Heart left ventricle (tissue), 16 donors: ENCODE data around the gene UFL1. TPM values are rescaled to one million over a fixed set of nuclear protein-coding genes. Genes with fewer than 3 reads are reported as not detected.
"Not testable (repeated sequence)": the region's sequence is repeated elsewhere in the genome, so short reads cannot be mapped to it uniquely, and the experiment has no call there.

Experiments used
- ATAC-seq, 4 donors: fragments of 200-7000 bp; cut with Tn5 transposase; one replicate each; pipeline ENCODE4 v1.9.1; 2020 to 2022; ENCODE audit warnings: moderate library complexity in 4 of 4, mild to moderate bottlenecking in 3 of 4, moderate number of reproducible peaks in 1 of 4
- DNase-seq, 5 donors: peaks; one replicate each; pipeline ENCODE4 v3.0.0-alpha.2; 2020
- H3K27ac ChIP-seq, 12 donors: fragments of 200-600 bp; sonication (generic) in 4 of 12; one replicate each; pipeline versions ENCODE4 v1.5.0 to v1.8.0; 2016 to 2022; ENCODE audit warnings: mild to moderate bottlenecking in 2 of 12
- H3K27me3 ChIP-seq, 9 donors: fragments of 200-600 bp; sonication (generic) in 2 of 9; one replicate each; pipeline versions ENCODE4 v1.5.1 to v1.8.0; 2016 to 2022; ENCODE audit warnings: mild to moderate bottlenecking in 3 of 9
- H3K36me3 ChIP-seq, 9 donors: fragments of 200-600 bp; sonication (generic) in 2 of 9; one replicate each; pipeline versions ENCODE4 v1.5.0 to v1.8.0; 2018 to 2022; ENCODE audit warnings: mild to moderate bottlenecking in 2 of 9
- H3K4me1 ChIP-seq, 12 donors: fragments of 200-600 bp; sonication (generic) in 4 of 12; one replicate each; pipeline versions ENCODE4 v1.5.0 to v1.8.0; 2016 to 2022; ENCODE audit warnings: mild to moderate bottlenecking in 3 of 12
- H3K4me3 ChIP-seq, 12 donors: fragments of 200-600 bp; sonication (generic) in 4 of 12; one replicate each; pipeline versions ENCODE4 v1.5.0 to v1.8.0; 2017 to 2022; ENCODE audit warnings: mild to moderate bottlenecking in 9 of 12, moderate library complexity in 4 of 12
- H3K9me3 ChIP-seq, 12 donors: fragments of 200-600 bp; sonication (generic) in 4 of 12; one replicate each; pipeline versions ENCODE4 v1.5.0 to v1.8.0; 2016 to 2022; ENCODE audit warnings: mild to moderate bottlenecking in 1 of 12
- POLR2A ChIP-seq, 2 donors: fragments of 450-650 bp; IDR thresholded peaks; one replicate each; pipeline ENCODE4 v1.6.1; 2017; ENCODE audit warnings: antibody characterized with exemption in 2 of 2, mild to moderate bottlenecking in 2 of 2, moderate library complexity in 2 of 2
- WGBS, 4 donors: extraction: QIAGEN DNeasy Blood & Tissue Kit in 2 of 4; methylation state at CpG; one replicate each; pipeline versions ENCODE4 v1.1.5 to v1.1.7; 2013 to 2018; 5-methylcytosine and 5-hydroxymethylcytosine counted together
- intact Hi-C, 10 donors: fragments of 100-400 bp; cut with DNase I; formaldehyde crosslinking; loops; one replicate each; pipeline versions ENCODE4 v1.11.1 to v1.14.2; 2022
- polyA plus RNA-seq, 2 donors: library from polyadenylated mRNA; stranded (reverse); fragments of 200-250 nt; gene quantifications; one replicate each; pipeline ENCODE4 v1.2.3, GENCODE V29; 2013
- total RNA-seq, 9 donors: library from RNA; depleted of rRNA in 2 of 9; stranded (reverse); fragments of >200 nt in 2 of 9; fragmentation: NEBNext Ultra II Directional in 3 of 9; extraction: Animal tissue kit (Norgen Biotek cat#: 25700) in 3 of 9; gene quantifications; one replicate each; pipeline versions ENCODE4 v1.1.0 to v1.2.4, GENCODE V29; 2016 to 2023
- TF ChIP-seq, protein P1 (sequence below), 12 donors: fragments of 200-600 bp; sonication (generic) in 4 of 12; IDR thresholded peaks; one replicate each; pipeline versions ENCODE4 v1.5.0 to v1.8.0; 2018 to 2022; ENCODE audit warnings: antibody characterized with exemption in 12 of 12, mild to moderate bottlenecking in 5 of 12
- donor health status: ischemic (EF 13 %, LVEDD 7.1; RV severe dilation, severe dysfunction).
- donor health status: healthy with polysubstance abuse.
- donor health status: DM: no; HTN: yes; CAD: no.
- donor health status: DM: no; HTN: no; CAD: no.
- donor health status: ischemic (EF 25% LVEDD 6.9; RV normal size, moderate dysfunction).
- donor health status: ischemic (EF 25% LVEDD 5.7; RV mildly dilated, moderate dysfunction).
- donor health status: healthy.
- donor health status: DM: yes; HTN: yes; CAD: no.
- donor health status: ischemic (EF 35%, LVEDD 5.7; RV mildly dilated, moderate dysfunction).
- donor health status: nonischemic (EF 11% LVEDD 7.7; RV severe dilation, severe dysfunction).
- donor health status: DM: yes; HTN: yes; CAD: no.
- donor health status: PGD.
- donor health status: ischemic (EF 29% LVEDD 5.4; RV normal size, mild dysfunction).
- donor health status: nonischemic (EF 23%, LVEDD 6.1; RV moderate dilation, normal function).

The UFL1 gene
- total and polyA plus RNA-seq, 11 donors = 10.3 to 30.3 (median 22.3) TPM

DNA sequence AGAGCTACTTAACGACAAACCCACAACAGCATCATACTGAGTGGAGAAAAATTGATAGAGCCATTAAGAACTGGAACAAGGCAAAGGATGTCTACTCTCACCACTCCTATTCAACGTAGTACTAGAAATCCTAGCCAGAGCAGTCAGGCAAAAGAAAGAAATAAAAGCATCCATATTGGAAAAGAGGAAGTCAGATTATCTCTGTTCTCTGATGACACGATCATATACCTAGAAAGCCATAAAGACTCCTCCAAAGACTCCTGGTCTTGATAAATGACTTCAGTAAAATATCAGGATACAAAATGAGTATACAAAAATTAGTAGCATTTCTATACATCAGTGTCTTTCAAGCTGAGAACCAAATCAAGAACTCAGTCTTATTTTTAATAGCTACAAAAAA is 24.3 kb downstream of the UFL1 start:
- Histone ChIP-seq H3K4me1 (no peaks in the 10 kb centered on the region), H3K27ac (no peak overlapping the region), H3K4me3 (no peak overlapping the region), H3K36me3 (peaks cover 0 to 100% (median 87%) of the 10 kb centered on the region in 9 donors), H3K9me3 (no peaks in the 10 kb centered on the region), H3K27me3 (no peaks in the 10 kb centered on the region)
- TF ChIP-seq POLR2A (IDR thresholded peaks at IDR 0.05) = no peak
- TF ChIP-seq, protein P1, sequence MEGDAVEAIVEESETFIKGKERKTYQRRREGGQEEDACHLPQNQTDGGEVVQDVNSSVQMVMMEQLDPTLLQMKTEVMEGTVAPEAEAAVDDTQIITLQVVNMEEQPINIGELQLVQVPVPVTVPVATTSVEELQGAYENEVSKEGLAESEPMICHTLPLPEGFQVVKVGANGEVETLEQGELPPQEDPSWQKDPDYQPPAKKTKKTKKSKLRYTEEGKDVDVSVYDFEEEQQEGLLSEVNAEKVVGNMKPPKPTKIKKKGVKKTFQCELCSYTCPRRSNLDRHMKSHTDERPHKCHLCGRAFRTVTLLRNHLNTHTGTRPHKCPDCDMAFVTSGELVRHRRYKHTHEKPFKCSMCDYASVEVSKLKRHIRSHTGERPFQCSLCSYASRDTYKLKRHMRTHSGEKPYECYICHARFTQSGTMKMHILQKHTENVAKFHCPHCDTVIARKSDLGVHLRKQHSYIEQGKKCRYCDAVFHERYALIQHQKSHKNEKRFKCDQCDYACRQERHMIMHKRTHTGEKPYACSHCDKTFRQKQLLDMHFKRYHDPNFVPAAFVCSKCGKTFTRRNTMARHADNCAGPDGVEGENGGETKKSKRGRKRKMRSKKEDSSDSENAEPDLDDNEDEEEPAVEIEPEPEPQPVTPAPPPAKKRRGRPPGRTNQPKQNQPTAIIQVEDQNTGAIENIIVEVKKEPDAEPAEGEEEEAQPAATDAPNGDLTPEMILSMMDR (IDR thresholded peaks at IDR 0.05) = no peak
- ATAC-seq = no peak
- DNase-seq = no peak
- intact Hi-C loops = loop anchor here in 2 of 10 donors (10.0 kb wide), 4 partner anchors 219 to 519 kb away; partner anchors contain the start of gene NDUFAF4 (in 1 of the 2)
- 95 to 98% (median 97%) methylated on average over 3 of the region's 3 CpGs for WGBS, 4 donors

DNA sequence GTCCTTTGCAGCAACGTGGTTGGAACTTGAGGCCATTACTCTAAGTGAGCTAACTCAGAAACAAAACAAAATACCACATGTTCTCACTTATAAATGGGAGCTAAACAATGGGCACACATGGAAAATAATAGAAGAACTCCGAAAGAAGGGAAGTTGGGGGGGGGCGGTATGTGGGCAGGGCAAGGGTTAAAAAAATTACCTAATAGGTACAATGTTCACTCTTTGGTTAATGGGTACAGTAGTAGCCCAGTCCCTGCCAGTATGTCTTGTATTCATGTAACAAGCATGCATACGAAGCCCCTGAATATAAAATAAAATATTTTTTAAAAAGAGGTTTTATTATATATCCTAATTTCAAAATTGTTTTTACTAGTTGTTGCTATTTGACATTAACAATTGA is 26.0 kb downstream of the UFL1 start:
- Histone ChIP-seq H3K27ac (no peak overlapping the region), H3K4me1 (no peaks in the 10 kb centered on the region), H3K27me3 (no peaks in the 10 kb centered on the region), H3K9me3 (no peaks in the 10 kb centered on the region), H3K4me3 (no peak overlapping the region), H3K36me3 (peaks cover 0 to 100% (median 97%) of the 10 kb centered on the region in 9 donors)
- ATAC-seq = no peak
- TF ChIP-seq POLR2A (IDR thresholded peaks at IDR 0.05) = no peak
- TF ChIP-seq, protein P1 (IDR thresholded peaks at IDR 0.05) = no peak
- DNase-seq = no peak
- intact Hi-C loops = loop anchor here in 2 of 10 donors (10.0 kb wide), 4 partner anchors 217 to 517 kb away; partner anchors contain the start of gene NDUFAF4 (in 1 of the 2)
- WGBS, 4 donors = 87 to 92% (median 89%) methylated on average over 4 of the region's 4 CpGs

GRCh38 chr6:96554558-96554957 is 33.0 kb downstream of the UFL1 start:
- no peak overlapping the region for H3K27ac ChIP-seq
- intact Hi-C loops = no loop called here
- no peak for ATAC-seq
- H3K4me1 ChIP-seq = no peaks in the 10 kb centered on the region
- no peaks in the 10 kb centered on the region for H3K27me3 ChIP-seq
- WGBS, 4 donors = 94 to 96% (median 96%) methylated on average over 4 of the region's 4 CpGs
- no peak for TF ChIP-seq POLR2A (IDR thresholded peaks at IDR 0.05)
- TF ChIP-seq, protein P1 (IDR thresholded peaks at IDR 0.05) = no peak
- peaks cover 0 to under 1% (median 0%) of the 10 kb centered on the region in 12 donors for H3K9me3 ChIP-seq
- peaks cover 0 to 71% (median 64%) of the 10 kb centered on the region in 9 donors for H3K36me3 ChIP-seq
- DNase-seq = no peak
- no peak overlapping the region for H3K4me3 ChIP-seq

GRCh38 chr6:96559740-96560139 is 38.1 kb downstream of the UFL1 start:
- WGBS, 4 donors = 86 to 94% (median 93%) methylated on average over 2 of the region's 2 CpGs
- H3K27ac ChIP-seq, intact Hi-C loops, DNase-seq, H3K9me3 ChIP-seq, H3K4me3 ChIP-seq, H3K4me1 ChIP-seq, H3K27me3 ChIP-seq, ATAC-seq: not testable (repeated sequence)
- H3K36me3 ChIP-seq = peaks cover 0 to 19% (median 12%) of the 10 kb centered on the region in 9 donors

- Histone ChIP-seq H3K36me3 (no peaks in the 10 kb centered on the region), H3K4me3 (peak within 1 kb of the TSS in 10 of 12 donors; percentile 18 to 50 (median 30)), H3K4me1 (no peaks in the 10 kb centered on the region), H3K27me3 (no peaks in the 10 kb centered on the region), H3K27ac (peak within 1 kb of the TSS in 10 of 12 donors; percentile 0 to 59 (median 36)), H3K9me3 (peaks cover 0 to 7% (median 0%) of the 10 kb centered on the region in 12 donors)
- no peak for ATAC-seq
- no peak for DNase-seq
- intact Hi-C loops = no loop called here
- TF ChIP-seq POLR2A (IDR thresholded peaks at IDR 0.05) = no peak
- TF ChIP-seq, protein P1 (IDR thresholded peaks at IDR 0.05) = no peak
- WGBS, 4 donors = 25 to 30% (median 28%) methylated on average over 3 of the region's 3 CpGs
Measured at GRCh38 chr6:96562886-96563285, 41.3 kb downstream of the UFL1 start, which contains the start of gene FHL5. FHL5 (plus strand) TSS chr6:96563128; CDS start chr6:96603614, 40,486 bp downstream.
